Transverse colon (tissue), 4 donors: ENCODE data around the gene HNF1A. TPM values are rescaled to one million over a fixed set of nuclear protein-coding genes. Genes with fewer than 3 reads are reported as not detected.
A peak's percentile ranks its signal among the peaks of the same experiment; 100 is the strongest.
"Not testable (repeated sequence)": the region's sequence is repeated elsewhere in the genome, so short reads cannot be mapped to it uniquely, and the experiment has no call there.

ENCODE experiments used
- DNase-seq: peaks from one replicate; pipeline ENCODE4 v3.0.0-alpha.2; 2019
- H3K27ac ChIP-seq, 4 donors: fragments of 200-600 bp; sonication (generic); 2 replicates each; pipeline ENCODE4 v1.5.1; 2016 to 2018; ENCODE audit warnings: inconsistent platforms in 4 of 4
- H3K27me3 ChIP-seq: fragments of 200-600 bp; sonication (generic); 2 replicates; pipeline ENCODE4 v1.5.1; 2017; ENCODE audit warnings: inconsistent platforms
- H3K36me3 ChIP-seq, 4 donors: fragments of 200-600 bp; sonication (generic); 2 replicates each; pipeline ENCODE4 v1.5.1; 2017 to 2019; ENCODE audit warnings: inconsistent platforms in 4 of 4
- H3K4me1 ChIP-seq, 4 donors: fragments of 200-600 bp; sonication (generic); 2 replicates each; pipeline ENCODE4 v1.5.1; 2017 to 2020; ENCODE audit warnings: inconsistent platforms in 4 of 4
- H3K4me3 ChIP-seq, 4 donors: fragments of 200-600 bp; sonication (generic); 1 replicate in 1 of 4; 2 replicates in 3 of 4; pipeline versions ENCODE4 v1.5.1 to v1.6.1; 2017 to 2019; ENCODE audit warnings: inconsistent platforms in 4 of 4
- H3K9me3 ChIP-seq, 2 donors: fragments of 200-600 bp; sonication (generic); 2 replicates each; pipeline ENCODE4 v1.5.1; 2017 to 2019; ENCODE audit warnings: inconsistent platforms in 2 of 2
- CTCF ChIP-seq, 5 experiments: fragments of 200-600 bp in 3 of 5; fragments of 450-650 bp in 2 of 5; sonication (generic) in 3 of 5; IDR thresholded peaks; 1 replicate in 2 of 5; 2 replicates in 3 of 5; pipeline ENCODE4 v1.5.1; 2016 to 2017; ENCODE audit warnings: antibody characterized with exemption in 5 of 5, inconsistent platforms in 3 of 5, mild to moderate bottlenecking in 2 of 5, moderate library complexity in 1 of 5
- EP300 ChIP-seq: sonication (generic); formaldehyde crosslinking; IDR thresholded peaks from one replicate; pipeline ENCODE4 v1.6.1; 2017; ENCODE audit warnings: antibody characterized with exemption, low read depth
- POLR2A ChIP-seq: fragments of 450-650 bp; IDR thresholded peaks from one replicate; pipeline ENCODE4 v1.6.1; 2016; ENCODE audit warnings: antibody characterized with exemption, mild to moderate bottlenecking, moderate library complexity
- POLR2AphosphoS5 ChIP-seq, 3 donors: sonication (generic); formaldehyde crosslinking; IDR thresholded peaks; one replicate each; pipeline ENCODE4 v1.6.1; 2016; ENCODE audit warnings: antibody characterized with exemption in 3 of 3
- WGBS, 2 donors: methylation state at CpG; one replicate each; pipeline ENCODE4 v1.1.5; 2018; ENCODE audit warnings: low coverage in 1 of 2; 5-methylcytosine and 5-hydroxymethylcytosine counted together
- in situ Hi-C, 4 donors: fragments of 200-750 bp; cut with MboI; loops; one replicate each; pipeline versions ENCODE4 v1.15.0 to v1.15.1; 2017; ENCODE audit warnings: low sequenced_read_pairs in 3 of 4, low pct_ligation_motif_present in 1 of 4, low pct_unique_long_range_greater_than_20kb in 1 of 4
- intact Hi-C: fragments of 100-400 bp; cut with DNase I; formaldehyde crosslinking; loops from one replicate; pipeline ENCODE4 v1.15.1; 2023; ENCODE audit warnings: low total_unique reads
- total RNA-seq, 4 donors: library from RNA; depleted of rRNA; stranded (reverse); fragments of >200 nt; gene quantifications; one replicate each; pipeline ENCODE4 v1.1.0, GENCODE V29; 2016

Gene HNF1A
- total RNA-seq, 4 donors from 2014 or later: 16.5 to 71.4 (median 23.6) TPM

GRCh38 chr12:120941412-120941811, 36.9 kb upstream of the HNF1A start:
- Histone ChIP-seq H3K4me3 (no peak overlapping the region), H3K9me3 (no peaks in the 10 kb centered on the region), H3K36me3 (no peaks in the 10 kb centered on the region), H3K27ac (no peak overlapping the region), H3K4me1 (peaks cover 0 to 5% (median 0%) of the 10 kb centered on the region in 4 donors), H3K27me3 (no peaks in the 10 kb centered on the region)
- intact Hi-C loops: no loop called here
- DNase-seq: no peak
- in situ Hi-C loops: no loop called here
- WGBS, 2 donors: 80 to 86% methylated on average over 1 to 4 of the region's 4 CpGs
- TF ChIP-seq POLR2AphosphoS5 (IDR thresholded peaks at IDR 0.05) (no peak), CTCF (IDR thresholded peaks at IDR 0.05) (no peak), POLR2A (no peak), EP300 (no peak)

- TF ChIP-seq POLR2AphosphoS5 (IDR thresholded peaks at IDR 0.05) (no peak), POLR2A (no peak), CTCF (IDR thresholded peaks at IDR 0.05) (no peak), EP300 (no peak)
- H3K27me3 ChIP-seq: no peaks in the 10 kb centered on the region
- in situ Hi-C loops (no loop called here), intact Hi-C loops (no loop called here)
- no peak overlapping the region for H3K4me3 ChIP-seq
- H3K36me3 ChIP-seq: no peaks in the 10 kb centered on the region
- H3K4me1 ChIP-seq: peaks cover 0 to 5% (median 0%) of the 10 kb centered on the region in 4 donors
- no peak overlapping the region for H3K27ac ChIP-seq
- 46 to 50% methylated on average over 2 to 3 of the region's 3 CpGs for WGBS, 2 donors
- no peak for DNase-seq
- no peaks in the 10 kb centered on the region for H3K9me3 ChIP-seq
Measured at GRCh38 chr12:120941846-120942405, 36.4 kb upstream of the HNF1A start.

- in situ Hi-C loops (no loop called here), intact Hi-C loops (no loop called here)
- WGBS, 2 donors: 84 to 92% methylated on average over 2 to 3 of the region's 3 CpGs
- Histone ChIP-seq H3K27me3 (no peaks in the 10 kb centered on the region), H3K4me1 (peaks cover 0 to 5% (median 0%) of the 10 kb centered on the region in 4 donors), H3K36me3 (no peaks in the 10 kb centered on the region), H3K9me3 (no peaks in the 10 kb centered on the region), H3K4me3 (no peak overlapping the region), H3K27ac (no peak overlapping the region)
- DNase-seq: no peak
- no peak for TF ChIP-seq EP300
- TF ChIP-seq POLR2AphosphoS5 (IDR thresholded peaks at IDR 0.05): no peak
- no peak for TF ChIP-seq CTCF (IDR thresholded peaks at IDR 0.05)
- TF ChIP-seq POLR2A: no peak
Measured at GRCh38 chr12:120943482-120943881, 34.9 kb upstream of the HNF1A start.

GRCh38 chr12:120944645-120945217, 33.6 kb upstream of the HNF1A start:
- Histone ChIP-seq H3K4me1 (peaks cover 0 to 5% (median 0%) of the 10 kb centered on the region in 4 donors), H3K36me3 (no peaks in the 10 kb centered on the region), H3K4me3 (no peak overlapping the region), H3K27ac (no peak overlapping the region), H3K27me3 (no peaks in the 10 kb centered on the region), H3K9me3 (no peaks in the 10 kb centered on the region)
- peak; percentile 69 for DNase-seq
- intact Hi-C loops: no loop called here
- in situ Hi-C loops: no loop called here
- 43 to 47% methylated on average over 3 to 9 of the region's 9 CpGs for WGBS, 2 donors
- TF ChIP-seq POLR2AphosphoS5 (IDR thresholded peaks at IDR 0.05) (no peak), CTCF (IDR thresholded peaks at IDR 0.05) (peak; percentile 69 to 79 (median 75)), EP300 (no peak)

- H3K27me3 ChIP-seq, in situ Hi-C loops, H3K4me1 ChIP-seq, H3K36me3 ChIP-seq, intact Hi-C loops, H3K9me3 ChIP-seq, H3K27ac ChIP-seq, DNase-seq, H3K4me3 ChIP-seq: not testable (repeated sequence)
- WGBS, 2 donors: 76 to 85% methylated on average over 4 to 6 of the region's 6 CpGs
Measured at GRCh38 chr12:120945516-120945915, 32.8 kb upstream of the HNF1A start.

- H3K4me3 ChIP-seq, H3K27ac ChIP-seq, H3K27me3 ChIP-seq, H3K36me3 ChIP-seq, DNase-seq, H3K9me3 ChIP-seq, H3K4me1 ChIP-seq, intact Hi-C loops: not testable (repeated sequence)
- in situ Hi-C loops: loop anchor here in 3 of 4 donors (25.0 kb wide), 1 partner anchor 313 kb away; the partner anchor contains the start of gene CABP1 (in 3 of the 3)
- 96% methylated on average over 31 of the region's 31 CpGs; no CpG with 5 or more reads in 1 of the 2 donors for WGBS, 2 donors
Measured at GRCh38 chr12:120950260-120950799, 28.0 kb upstream of the HNF1A start.
